HK-2 (cell line): ENCODE results near the gene BRINP1.
"Not testable (repeated sequence)": the region's sequence is repeated elsewhere in the genome, so short reads cannot be mapped to it uniquely, and the experiment has no call there.

Experiments
- DNase-seq: peaks from one replicate; pipeline ENCODE4 v3.0.0-alpha.2; 2018; ENCODE audit not compliant: unreplicated experiment

Gene BRINP1

GRCh38 chr9:119185298-119185697 is 183.9 kb downstream of the BRINP1 start:
- no peak for DNase-seq

DNA sequence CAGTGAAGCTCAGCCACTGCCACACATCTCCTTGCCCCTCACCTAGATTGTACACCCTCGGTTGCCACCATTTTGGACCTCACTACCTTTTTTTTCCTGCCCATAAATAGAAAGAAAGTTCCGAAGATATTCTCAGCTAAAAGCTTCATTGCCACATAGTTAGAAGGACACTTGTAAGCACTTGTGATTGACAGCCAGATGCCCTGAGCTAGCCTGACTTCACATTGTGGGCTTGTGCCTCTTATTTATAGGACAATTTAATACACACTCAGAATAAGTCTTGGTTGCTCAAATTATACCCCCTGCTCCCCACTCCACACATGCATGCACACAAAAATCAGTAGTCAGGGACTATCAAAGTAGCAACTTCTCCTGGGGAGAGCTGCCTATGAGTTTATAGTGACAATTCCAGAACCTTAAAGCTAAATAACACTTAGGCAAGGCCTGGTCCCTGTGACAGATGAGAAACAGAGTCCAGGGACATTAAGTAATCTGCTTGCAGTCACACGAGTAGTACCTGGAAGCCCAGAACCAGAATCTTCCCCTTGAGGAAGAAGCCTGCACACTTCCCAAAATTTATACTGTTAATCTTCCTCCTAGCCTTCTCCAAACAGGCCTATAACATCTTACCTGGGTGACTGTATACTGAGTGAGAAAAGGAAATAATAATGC is 184.8 kb downstream of the BRINP1 start:
- no peak for DNase-seq

DNA sequence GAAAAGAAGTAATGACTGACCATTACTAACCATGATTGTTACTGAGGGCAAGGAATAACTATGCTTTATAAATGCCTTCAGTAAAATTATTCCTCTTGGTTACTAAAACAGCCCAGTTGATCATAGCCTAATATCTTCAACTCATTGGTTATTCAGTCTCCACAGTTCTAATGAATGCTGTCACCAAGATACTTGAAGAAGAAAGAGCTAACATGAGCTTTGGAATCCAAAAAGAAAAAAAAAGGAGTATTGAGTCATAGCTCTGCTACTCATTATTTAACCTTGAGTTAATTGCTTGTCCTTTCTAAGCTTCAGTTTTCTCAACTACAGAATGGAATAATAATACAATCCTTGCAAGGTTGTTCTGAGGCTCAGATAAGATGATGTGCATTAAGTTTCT is 187.7 kb downstream of the BRINP1 start:
- DNase-seq, result no peak

DNA sequence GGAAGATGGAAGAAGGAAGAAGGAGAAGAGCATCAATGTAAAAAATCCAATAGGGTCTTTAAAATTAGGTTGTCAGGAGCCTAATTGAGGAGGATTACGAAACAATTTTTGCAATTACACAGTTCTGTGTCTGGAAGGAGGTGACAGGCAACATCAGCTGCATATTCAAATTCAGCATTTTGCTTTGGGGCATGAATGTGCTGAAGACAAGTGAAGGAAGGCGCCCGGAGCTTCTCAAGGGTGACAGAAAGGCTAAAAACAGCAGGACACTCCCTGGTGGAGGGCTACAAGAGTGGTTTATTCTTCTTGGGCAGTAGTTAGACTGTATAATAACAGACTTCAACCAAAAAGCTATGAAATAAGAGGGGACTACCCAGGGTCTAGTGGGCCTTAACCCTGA is 188.3 kb downstream of the BRINP1 start:
- no peak for DNase-seq

DNA sequence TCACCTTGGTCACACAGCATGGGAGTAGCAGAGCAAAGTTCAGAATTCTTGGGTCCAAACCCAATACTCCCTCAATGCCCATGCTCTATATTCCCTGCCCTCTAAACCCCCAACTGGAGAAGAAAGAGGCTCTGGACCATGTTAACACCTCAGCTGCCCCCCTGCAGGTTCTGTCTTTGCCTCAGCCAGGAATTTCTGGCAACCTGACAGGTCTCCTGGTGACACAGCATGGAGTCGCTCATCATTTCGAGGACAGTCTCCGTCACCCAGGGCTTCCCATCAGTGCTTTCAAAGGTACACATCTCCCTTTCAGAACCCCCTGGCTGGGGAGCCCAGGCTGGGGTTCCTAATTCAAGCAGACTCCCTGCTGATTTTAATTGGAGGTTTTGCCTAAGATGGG is 189.5 kb downstream of the BRINP1 start:
- DNase-seq, result no peak

- DNase-seq, result no peak
Measured at GRCh38 chr9:119177196-119177595, 192.0 kb downstream of the BRINP1 start.

DNA sequence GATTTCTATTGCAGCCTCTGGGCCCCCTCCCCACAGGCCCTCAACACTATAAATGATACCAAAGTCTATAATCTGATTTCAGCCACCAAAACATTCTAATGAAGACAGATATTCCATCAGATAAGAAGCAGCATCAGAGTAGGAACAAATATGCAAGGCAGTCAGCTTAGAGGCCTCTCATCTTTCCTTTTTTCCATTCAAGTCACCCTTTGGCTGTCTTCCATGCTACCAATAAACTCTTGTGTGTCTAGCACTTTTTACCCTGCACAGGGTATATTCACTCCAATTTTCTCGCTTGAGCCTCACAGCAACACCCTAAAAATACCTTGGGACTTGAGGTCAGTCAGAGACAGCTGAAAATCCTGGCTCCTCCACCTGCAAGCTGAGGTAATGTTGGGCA is 193.7 kb downstream of the BRINP1 start:
- DNase-seq, result no peak

GRCh38 chr9:119169222-119169621 is 200.0 kb downstream of the BRINP1 start:
- DNase-seq, result not testable (repeated sequence)

DNA sequence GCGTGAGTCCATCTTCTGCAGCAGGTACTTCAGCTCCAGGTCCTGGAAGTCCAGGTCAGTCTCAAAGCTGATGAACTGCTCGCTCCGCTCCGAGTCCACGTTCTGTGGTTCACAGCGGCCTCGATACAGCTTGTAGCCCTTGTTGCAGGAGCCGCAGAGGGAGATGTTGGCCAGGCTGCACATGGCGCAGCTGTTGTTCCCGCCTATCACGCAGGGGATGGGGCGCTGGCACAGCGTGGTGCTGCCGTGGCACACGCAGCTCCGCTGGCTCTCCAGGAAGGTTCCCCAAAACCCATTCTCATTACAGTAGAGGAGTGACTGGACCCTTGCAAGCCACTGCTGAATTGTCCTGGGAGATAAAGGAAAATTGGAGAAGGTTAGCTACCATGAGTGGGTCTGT is 201.4 kb downstream of the BRINP1 start:
- DNase-seq, result no peak

DNA sequence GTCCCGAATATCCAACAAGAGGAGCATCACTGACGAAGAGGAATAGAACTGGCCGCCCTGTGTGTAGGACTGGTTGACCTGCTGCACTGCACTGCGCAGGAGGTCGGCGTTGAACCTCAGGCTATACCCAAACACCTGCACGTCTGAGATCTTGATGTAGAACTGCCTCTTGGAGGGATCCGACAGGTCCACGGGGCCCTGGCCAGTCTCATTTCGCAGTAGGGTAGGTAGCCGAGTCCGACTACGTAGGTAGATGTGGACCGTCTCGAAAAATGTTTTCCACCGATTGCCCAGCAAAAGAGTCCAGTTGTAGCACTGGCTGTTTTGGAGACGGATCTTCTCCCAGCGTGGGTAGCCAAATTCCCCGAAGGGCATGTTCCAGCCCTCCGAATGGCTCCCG is 202.0 kb downstream of the BRINP1 start:
- no peak for DNase-seq

DNA sequence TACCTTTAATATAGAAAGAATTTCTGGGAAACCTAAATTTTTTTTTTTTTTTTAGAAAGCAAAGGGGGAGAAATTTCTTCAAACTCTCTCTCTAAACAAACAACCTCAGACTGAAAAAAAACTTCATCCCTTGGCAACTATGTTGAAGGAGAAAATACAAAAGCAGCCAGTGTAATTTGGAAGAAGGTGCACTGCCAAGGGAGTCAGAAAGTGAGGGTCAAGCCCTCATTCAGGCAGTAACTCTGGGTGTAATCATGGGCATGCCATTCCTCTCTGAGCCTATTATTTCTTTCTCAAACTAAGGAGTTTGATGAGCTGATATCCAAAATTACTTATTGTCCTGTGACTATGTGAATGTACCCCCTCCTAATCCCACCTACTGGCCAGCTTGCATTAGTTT is 203.1 kb downstream of the BRINP1 start:
- DNase-seq, result no peak

DNA sequence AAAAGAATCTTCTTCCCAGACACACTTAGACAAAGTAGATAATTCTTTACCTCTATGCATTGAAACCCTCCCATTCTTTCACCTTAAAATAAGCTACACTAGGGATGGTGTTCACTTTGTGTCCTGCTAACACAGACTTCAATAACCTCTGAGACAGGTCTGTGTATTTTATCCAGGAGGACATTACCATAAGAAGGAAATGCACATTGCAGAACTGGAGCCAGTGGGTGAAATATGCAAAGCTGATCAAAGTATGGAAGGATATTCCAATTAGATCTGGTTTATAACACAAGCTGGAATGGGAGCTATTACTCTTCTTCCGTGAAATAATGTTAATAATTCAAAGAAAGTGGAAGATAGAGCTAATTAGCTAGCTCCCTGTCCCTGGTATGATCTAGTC is 204.1 kb downstream of the BRINP1 start:
- DNase-seq, result no peak

GRCh38 chr9:119164716-119165115 is 204.5 kb downstream of the BRINP1 start:
- DNase-seq, result no peak

DNA sequence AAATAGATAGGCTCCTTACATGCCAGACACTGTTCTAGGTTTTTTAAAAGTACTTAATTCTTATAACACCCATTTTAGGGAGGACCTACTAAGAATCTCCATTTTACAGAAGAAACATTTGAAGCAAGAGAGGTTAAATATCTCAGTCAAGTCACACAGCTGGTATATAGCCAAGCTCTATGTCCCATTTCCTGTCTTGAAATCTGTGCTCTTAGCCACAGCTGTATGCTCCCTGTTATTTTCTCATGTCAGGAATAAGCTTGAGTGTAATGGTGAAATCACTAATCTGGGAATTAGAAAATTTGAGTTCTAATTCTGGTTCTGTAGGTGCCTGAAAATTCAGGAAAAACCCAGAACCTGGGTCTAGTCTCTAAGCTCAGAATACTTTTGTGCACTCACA is 208.7 kb downstream of the BRINP1 start:
- no peak for DNase-seq

GRCh38 chr9:119159386-119159785 is 209.8 kb downstream of the BRINP1 start:
- no peak for DNase-seq

DNA sequence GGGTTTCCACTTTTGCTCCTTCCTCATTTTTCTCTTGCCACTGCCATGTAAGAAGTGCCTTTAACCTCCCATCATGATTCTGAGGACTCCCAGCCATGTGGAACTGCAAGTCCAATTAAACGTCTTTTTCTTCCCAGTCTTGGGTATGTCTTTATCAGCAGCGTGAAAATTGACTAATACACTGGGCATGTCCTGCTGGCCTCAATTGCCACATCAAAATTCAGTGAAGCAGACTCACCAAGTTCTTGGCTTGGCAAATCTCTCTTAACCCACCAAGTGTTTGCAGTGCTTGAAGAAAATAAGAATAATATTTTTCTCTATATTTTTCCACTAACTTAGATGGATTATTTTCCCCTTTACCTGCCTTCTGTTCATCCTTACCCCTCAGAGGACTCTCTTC is 212.0 kb downstream of the BRINP1 start:
- no peak for DNase-seq

- no peak for DNase-seq
Measured at GRCh38 chr9:119156354-119156753, 212.9 kb downstream of the BRINP1 start.

GRCh38 chr9:119154527-119154926 is 214.7 kb downstream of the BRINP1 start:
- no peak for DNase-seq

- no peak for DNase-seq
Measured at GRCh38 chr9:119153402-119153801, 215.8 kb downstream of the BRINP1 start.

DNA sequence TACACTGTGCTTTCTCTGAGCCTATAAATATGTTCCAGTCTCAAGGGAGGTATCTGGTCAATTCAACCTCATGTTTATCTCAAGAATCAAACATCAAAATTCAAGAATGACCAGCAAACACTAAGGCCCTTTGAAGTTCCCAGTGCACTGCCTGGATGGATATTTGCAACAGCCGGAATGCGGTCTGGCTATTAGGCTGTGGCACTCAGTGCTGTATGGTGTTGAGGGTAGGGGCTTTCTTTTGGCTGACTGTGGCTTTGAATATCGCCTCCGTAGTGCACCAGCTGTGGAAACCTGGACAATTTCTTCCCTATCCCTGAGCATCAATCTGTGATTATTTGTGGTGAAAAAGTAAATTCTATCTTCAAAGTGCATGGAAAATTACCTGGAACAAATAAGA is 220.4 kb downstream of the BRINP1 start:
- DNase-seq, result no peak

- no peak for DNase-seq
Measured at GRCh38 chr9:119137479-119137878, 231.8 kb downstream of the BRINP1 start.

DNA sequence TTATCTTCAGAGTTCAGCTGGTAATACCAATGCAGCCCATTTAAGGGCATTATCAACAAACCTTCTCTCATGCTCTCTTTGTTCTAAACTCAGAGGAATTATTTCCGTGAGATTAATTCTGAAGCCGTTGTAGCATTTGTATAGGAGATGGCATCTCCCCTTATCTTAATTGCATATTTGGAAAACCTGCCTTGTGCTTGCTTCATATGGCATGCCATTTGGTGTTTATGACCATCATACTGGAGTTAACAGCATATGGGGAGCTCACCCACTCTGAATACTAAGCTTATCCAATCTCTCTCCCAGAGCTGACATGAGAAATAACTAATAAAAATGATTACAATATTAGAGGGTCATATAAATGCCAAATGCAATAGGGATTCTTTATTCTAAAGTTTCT is 243.2 kb downstream of the BRINP1 start:
- no peak for DNase-seq

GRCh38 chr9:119121899-119122298 is 247.3 kb downstream of the BRINP1 start:
- DNase-seq, result no peak

- no peak for DNase-seq
Measured at GRCh38 chr9:119117409-119117808, 251.8 kb downstream of the BRINP1 start.
